Measurements from ENCODE around the gene DPF3. TPM values are rescaled to one million over a fixed set of nuclear protein-coding genes. Genes with fewer than 3 reads are reported as not detected.

DPF3 gene
- polyA plus RNA-seq, 1 experiment: 3.6 TPM

- no peak for TF ChIP-seq CTCF (IDR thresholded peaks at IDR 0.05; ENCODE audit: insufficient read depth, low read depth, low read length)
- ChIA-PET POLR2A (no interaction called here), CTCF (no interaction called here)
- H3K36me3 ChIP-seq (ENCODE audit: control insufficient read depth, insufficient read depth, low read length): no peaks in the 10 kb centered on the region
- no peak overlapping the region for H3K4me3 ChIP-seq (ENCODE audit: low read depth, low read length)
- no peak for DNase-seq (ENCODE audit: low read depth)
- H3K27me3 ChIP-seq (ENCODE audit: control insufficient read depth, insufficient read depth, low read length): no peaks in the 10 kb centered on the region
Observed at GRCh38 chr14:72868500-72868899, 25.4 kb downstream of the DPF3 start.

- DNase-seq (ENCODE audit: low read depth): no peak
- H3K4me3 ChIP-seq (ENCODE audit: low read depth, low read length): no peak overlapping the region
- no peak for TF ChIP-seq CTCF (IDR thresholded peaks at IDR 0.05; ENCODE audit: insufficient read depth, low read depth, low read length)
- H3K27me3 ChIP-seq (ENCODE audit: control insufficient read depth, insufficient read depth, low read length): no peaks in the 10 kb centered on the region
- CTCF ChIA-PET: no interaction called here
- POLR2A ChIA-PET: interaction anchor here (0.5 kb wide), 1 partner anchor 18 kb away, joined by 3 read pairs; no protein-coding TSS in a partner anchor
- no peaks in the 10 kb centered on the region for H3K36me3 ChIP-seq (ENCODE audit: control insufficient read depth, insufficient read depth, low read length)
Observed at GRCh38 chr14:72864712-72865365, 29.1 kb downstream of the DPF3 start.

DNA sequence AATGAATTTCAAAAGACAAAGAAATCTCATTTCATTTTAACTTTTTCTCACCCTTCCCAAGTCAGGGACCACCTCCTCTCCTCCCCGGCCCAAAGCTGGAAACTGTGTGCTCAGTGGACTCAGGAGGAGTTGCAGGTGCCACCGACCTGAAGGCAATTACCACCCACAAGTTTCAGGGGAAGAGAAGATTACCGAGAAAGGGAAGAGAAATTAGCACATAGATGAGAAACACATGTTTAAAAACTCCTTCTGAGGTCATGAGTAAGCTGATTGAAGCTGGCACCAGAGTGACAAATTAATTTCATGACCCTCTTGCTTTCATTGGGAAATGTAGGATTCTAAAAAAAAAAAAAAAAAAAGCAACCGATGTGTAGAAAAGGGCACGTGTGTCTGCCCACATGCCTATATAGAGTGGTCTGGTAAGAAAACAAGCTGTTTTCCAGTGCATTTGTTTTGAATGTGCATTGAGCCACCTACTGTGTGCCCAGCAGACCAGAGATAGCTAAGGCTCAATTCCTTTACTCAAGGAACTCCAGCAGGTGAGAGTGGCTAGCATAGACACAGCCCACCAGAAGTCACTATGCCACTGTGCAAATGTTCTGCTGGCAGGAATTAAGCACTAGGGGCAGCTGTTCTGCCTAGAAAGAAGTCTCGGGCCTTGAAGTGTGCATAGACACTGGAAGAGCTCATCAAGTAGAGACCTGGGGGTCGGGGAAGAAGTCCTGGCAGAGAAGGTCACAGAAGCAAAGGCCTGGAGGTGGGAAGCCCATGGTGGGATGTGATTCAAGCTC, 30.5 kb downstream of the DPF3 start:
- Histone ChIP-seq H3K36me3 (ENCODE audit: control insufficient read depth, insufficient read depth, low read length) (no peaks in the 10 kb centered on the region), H3K27me3 (ENCODE audit: control insufficient read depth, insufficient read depth, low read length) (no peaks in the 10 kb centered on the region), H3K4me3 (ENCODE audit: low read depth, low read length) (no peak overlapping the region)
- TF ChIP-seq CTCF (IDR thresholded peaks at IDR 0.05; ENCODE audit: insufficient read depth, low read depth, low read length): no peak
- DNase-seq (ENCODE audit: low read depth): no peak
- CTCF ChIA-PET: interaction anchor here (0.6 to 1.5 kb wide), 5 partner anchors 10 to 773 kb away, joined by 3 to 6 read pairs (median 3); no protein-coding TSS in a partner anchor
- POLR2A ChIA-PET: interaction anchor here (0.5 kb wide), 1 partner anchor 104 kb away, joined by 3 read pairs; no protein-coding TSS in a partner anchor

DNA sequence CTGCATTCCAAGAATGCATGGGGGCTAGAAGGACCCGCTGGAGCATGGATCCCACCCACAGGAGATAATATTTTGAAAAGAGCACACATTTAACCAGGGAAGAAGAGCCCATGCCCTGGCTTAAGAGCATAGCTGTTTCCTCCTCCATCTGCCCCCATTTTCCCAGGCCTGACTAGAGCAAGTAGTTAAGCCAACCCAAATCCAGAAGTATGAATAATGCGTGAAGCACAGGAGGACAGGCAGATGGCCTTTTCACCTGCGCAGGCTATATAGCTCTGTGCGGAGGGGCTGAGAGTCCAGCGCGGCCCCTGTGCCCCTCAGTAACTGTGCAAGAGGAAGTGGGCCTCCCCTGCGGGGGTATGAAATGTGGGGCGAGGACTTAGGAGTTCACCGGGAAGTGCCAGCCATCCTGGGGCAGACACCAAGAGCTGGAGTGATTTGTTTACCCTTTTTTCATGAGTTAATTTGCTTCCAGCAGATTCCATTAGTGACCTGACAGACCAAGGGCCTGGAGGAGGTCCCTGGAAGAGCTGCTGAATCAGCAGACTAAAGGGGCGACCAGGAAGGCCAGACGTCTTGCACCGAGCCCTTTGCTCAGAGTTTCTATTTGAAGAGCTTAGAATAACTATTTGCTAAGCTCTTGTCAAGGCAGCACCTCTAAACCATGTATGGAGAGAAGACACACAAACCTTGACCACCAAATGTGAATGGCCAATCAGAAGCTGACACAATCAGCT, 37.2 kb downstream of the DPF3 start:
- POLR2A ChIA-PET: interaction anchor here (0.5 kb wide), 1 partner anchor 17 kb away, joined by 5 read pairs; no protein-coding TSS in a partner anchor
- CTCF ChIA-PET: interaction anchor here (0.8 to 1.1 kb wide), 2 partner anchors 8 to 92 kb away, joined by 3 read pairs; no protein-coding TSS in a partner anchor
- no peak for TF ChIP-seq CTCF (IDR thresholded peaks at IDR 0.05; ENCODE audit: insufficient read depth, low read depth, low read length)
- Histone ChIP-seq H3K27me3 (ENCODE audit: control insufficient read depth, insufficient read depth, low read length) (no peaks in the 10 kb centered on the region), H3K36me3 (ENCODE audit: control insufficient read depth, insufficient read depth, low read length) (no peaks in the 10 kb centered on the region), H3K4me3 (ENCODE audit: low read depth, low read length) (no peak overlapping the region)
- no peak for DNase-seq (ENCODE audit: low read depth)

DNA sequence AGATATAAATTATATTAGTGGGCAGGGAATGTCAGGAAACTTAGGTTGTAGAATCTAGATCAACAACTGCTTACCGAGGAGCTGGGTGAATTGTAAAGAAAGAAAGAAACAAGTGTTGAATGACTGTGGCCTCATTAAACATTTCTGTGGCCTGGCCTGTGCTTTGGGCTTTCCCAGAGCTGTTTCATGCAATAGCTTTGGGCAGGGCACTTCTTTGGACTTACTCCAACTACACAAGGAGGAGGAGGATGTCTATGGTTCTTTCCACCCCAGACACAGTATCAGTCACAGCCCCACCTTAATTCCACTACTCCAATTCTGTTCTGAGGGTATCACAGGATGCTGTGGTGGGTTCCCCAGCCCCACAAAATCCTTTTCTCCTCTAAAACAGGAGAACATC, 38.0 kb downstream of the DPF3 start:
- ChIA-PET POLR2A (no interaction called here), CTCF (interaction anchor here (1.0 kb wide), 1 partner anchor 340 kb away, joined by 3 read pairs; no protein-coding TSS in a partner anchor)

More for the DNA sequence above, 38.0 kb downstream of the DPF3 start:
- TF ChIP-seq CTCF (IDR thresholded peaks at IDR 0.05; ENCODE audit: insufficient read depth, low read depth, low read length): no peak
- H3K4me3 ChIP-seq (ENCODE audit: low read depth, low read length): no peak overlapping the region
- peak; percentile 31 for DNase-seq (ENCODE audit: low read depth)
- H3K27me3 ChIP-seq (ENCODE audit: control insufficient read depth, insufficient read depth, low read length): no peaks in the 10 kb centered on the region
- no peaks in the 10 kb centered on the region for H3K36me3 ChIP-seq (ENCODE audit: control insufficient read depth, insufficient read depth, low read length)
